Endothelial cell of umbilical vein (primary cell): ENCODE results near the gene AMIGO3.

Experiments used
- EZH2 ChIP-seq: IDR thresholded peaks from 2 replicates; pipeline ENCODE4 v1.6.1; 2012; ENCODE audit warnings: borderline replicate concordance, low read depth, mild to moderate bottlenecking, moderate library complexity, low read length, inconsistent platforms; ENCODE audit not compliant: severe bottlenecking
- JUN ChIP-seq: IDR thresholded peaks from 2 replicates; pipeline ENCODE4 v1.6.1; 2011; ENCODE audit warnings: borderline replicate concordance, low read depth; ENCODE audit not compliant: insufficient read length, insufficient read depth
- POLR2A ChIP-seq: IDR thresholded peaks from 2 replicates; pipeline ENCODE4 v1.6.1; 2012; ENCODE audit warnings: low read depth, mild to moderate bottlenecking, control low read depth, low read length
- POLR2AphosphoS5 ChIP-seq: IDR thresholded peaks from 2 replicates; pipeline ENCODE4 v1.6.1; 2012; ENCODE audit warnings: low read depth, mild to moderate bottlenecking, control low read depth, low read length, moderate library complexity; ENCODE audit not compliant: insufficient read depth
- TF ChIP-seq, protein P1 (sequence below), 2 donors: IDR thresholded peaks; 1 replicate in 1 of 2; 2 replicates in 1 of 2; pipeline ENCODE4 v1.5.1; 2011; ENCODE audit warnings: low read length in 2 of 2, mild to moderate bottlenecking in 2 of 2, moderate library complexity in 2 of 2, control low read depth in 1 of 2, inconsistent platforms in 1 of 2, low read depth in 1 of 2; ENCODE audit not compliant: insufficient read depth in 1 of 2; ENCODE audit errors: extremely low read depth in 1 of 2

DNA sequence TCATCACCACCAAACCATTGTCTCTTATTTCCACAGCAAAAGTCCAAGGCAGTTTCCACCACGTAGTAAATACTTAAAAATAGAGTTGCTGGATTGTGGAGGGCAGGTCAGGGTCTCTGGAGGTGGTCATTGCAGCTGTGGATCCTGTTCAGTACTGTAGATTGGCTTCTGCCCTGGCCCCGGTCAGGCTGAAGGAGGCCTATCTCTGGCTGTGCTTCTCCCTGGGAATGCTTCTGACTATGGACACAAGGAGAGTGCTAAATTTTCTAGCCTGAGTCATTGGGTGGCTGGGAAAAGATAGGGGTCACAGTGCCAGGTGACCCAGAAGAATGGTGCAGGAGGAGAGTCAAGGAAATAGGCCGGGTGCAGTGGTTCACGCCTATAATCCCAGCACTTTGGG lies 30.6 kb upstream of the AMIGO3 start:
- TF ChIP-seq POLR2AphosphoS5 = no peak
- TF ChIP-seq, protein P1, sequence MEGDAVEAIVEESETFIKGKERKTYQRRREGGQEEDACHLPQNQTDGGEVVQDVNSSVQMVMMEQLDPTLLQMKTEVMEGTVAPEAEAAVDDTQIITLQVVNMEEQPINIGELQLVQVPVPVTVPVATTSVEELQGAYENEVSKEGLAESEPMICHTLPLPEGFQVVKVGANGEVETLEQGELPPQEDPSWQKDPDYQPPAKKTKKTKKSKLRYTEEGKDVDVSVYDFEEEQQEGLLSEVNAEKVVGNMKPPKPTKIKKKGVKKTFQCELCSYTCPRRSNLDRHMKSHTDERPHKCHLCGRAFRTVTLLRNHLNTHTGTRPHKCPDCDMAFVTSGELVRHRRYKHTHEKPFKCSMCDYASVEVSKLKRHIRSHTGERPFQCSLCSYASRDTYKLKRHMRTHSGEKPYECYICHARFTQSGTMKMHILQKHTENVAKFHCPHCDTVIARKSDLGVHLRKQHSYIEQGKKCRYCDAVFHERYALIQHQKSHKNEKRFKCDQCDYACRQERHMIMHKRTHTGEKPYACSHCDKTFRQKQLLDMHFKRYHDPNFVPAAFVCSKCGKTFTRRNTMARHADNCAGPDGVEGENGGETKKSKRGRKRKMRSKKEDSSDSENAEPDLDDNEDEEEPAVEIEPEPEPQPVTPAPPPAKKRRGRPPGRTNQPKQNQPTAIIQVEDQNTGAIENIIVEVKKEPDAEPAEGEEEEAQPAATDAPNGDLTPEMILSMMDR (IDR thresholded peaks at IDR 0.05; ENCODE audit: extremely low read depth in 1 of 2, insufficient read depth in 1 of 2, low read depth in 1 of 2, low read length in 2 of 2) = no peak
- TF ChIP-seq POLR2A = no peak
- TF ChIP-seq JUN = no peak
- no peak for TF ChIP-seq EZH2
